ENCODE results near the gene CDK4.

GRCh38 chr12:57771873-57772428 lies 19.8 kb upstream of the CDK4 start, which contains the start of gene METTL1:
- TF ChIP-seq POLR2A (IDR thresholded peaks at IDR 0.05) (no peak), CTCF (IDR thresholded peaks at IDR 0.05) (peak in 2 of 3 experiments; percentile 4 to 19), POLR2AphosphoS5 (IDR thresholded peaks at IDR 0.05; ENCODE audit: insufficient read depth in 1 of 2, low read depth in 1 of 2) (peak; percentile 86 to 87)

All from vagina (tissue), 2 donors.